HepG2 (cell line): Measurements from ENCODE around the gene CRYGS. TPM values are rescaled to one million over a fixed set of nuclear protein-coding genes. Genes with fewer than 3 reads are reported as not detected.

Source experiments
- ATAC-seq: fragments of 200-7000 bp; cut with Tn5 transposase; 3 replicates; pipeline ENCODE4 v1.9.1; 2020; ENCODE audit warnings: mild to moderate bottlenecking, moderate library complexity
- BruUV-seq: library from RNA; stranded (reverse); fragments of 400-500 nt; replicated peaks from 2 replicates; lab custom pipeline; 2021; lab: Mats Ljungman, UMichigan
- CTCF ChIA-PET: fragments of 300-600 bp; formaldehyde crosslinking; extraction: SDS; loops from one replicate; lab custom pipeline; 2021; ENCODE audit warnings: low total read pairs, inconsistent platforms, low intra/inter-chr PET ratio; lab: Yijun Ruan, JAX
- POLR2A ChIA-PET: fragments of 350-600 bp; sonication (Branson Sonifier 250); formaldehyde crosslinking; loops from one replicate; lab custom pipeline; 2020; ENCODE audit warnings: antibody characterized with exemption, inconsistent platforms; lab: Yijun Ruan, JAX
- DNase-seq: peaks from one replicate; pipeline ENCODE4 v3.0.0-alpha.2; 2015; ENCODE audit warnings: low spot score
- FAIRE-seq: peaks from 3 replicates; lab custom pipeline; 2011; peaks lifted over from hg19 to GRCh38; lab: Jason Lieb, UNC
- H2AFZ ChIP-seq: one replicate; pipeline ENCODE4 v1.6.1; 2011; ENCODE audit warnings: low read length, inconsistent platforms
- H3K27ac ChIP-seq: fragments of 300-600 bp; 3 replicates; pipeline ENCODE4 v1.8.0; 2011; ENCODE audit warnings: mixed run types, mild to moderate bottlenecking, mixed read lengths, low read length, inconsistent platforms; ENCODE audit not compliant: insufficient read depth; ENCODE audit errors: extremely low read length
- H3K27me3 ChIP-seq, 2 experiments: fragments of 200-600 bp in 1 of 2; 2 replicates in 1 of 2; 3 replicates in 1 of 2; pipeline versions ENCODE4 v1.6.0 to v1.8.0; 2011; ENCODE audit warnings: low read length in 2 of 2, mild to moderate bottlenecking in 2 of 2, moderate library complexity in 2 of 2, inconsistent platforms in 1 of 2; ENCODE audit not compliant: insufficient read depth in 2 of 2, control insufficient read depth in 1 of 2
- H3K36me3 ChIP-seq, 2 experiments: fragments of 200-600 bp in 1 of 2; replicated peaks in 1 of 2; 2 replicates in 1 of 2; 3 replicates in 1 of 2; pipeline versions ENCODE4 v1.5.1 to v1.8.0; 2011; ENCODE audit warnings: low read length in 2 of 2, inconsistent platforms in 1 of 2; ENCODE audit not compliant: insufficient read depth in 2 of 2, control insufficient read depth in 1 of 2
- H3K4me1 ChIP-seq: 2 replicates; pipeline ENCODE4 v1.5.1; 2012; ENCODE audit warnings: low read length, inconsistent platforms; ENCODE audit not compliant: insufficient read depth
- H3K4me2 ChIP-seq: 2 replicates; pipeline ENCODE4 v1.6.0; 2011; ENCODE audit warnings: low read depth, low read length, inconsistent platforms
- H3K4me3 ChIP-seq, 3 experiments: fragments of 200-600 bp in 1 of 3; sonication (generic), shearing (Covaris generic) in 1 of 3; replicated peaks in 1 of 3; 2 replicates each; pipeline ENCODE4 v1.5.1; 2011 to 2016; ENCODE audit warnings: low read length in 3 of 3, inconsistent platforms in 2 of 3, low read depth in 2 of 3, mild to moderate bottlenecking in 2 of 3, control low read depth in 1 of 3, mixed read lengths in 1 of 3; ENCODE audit not compliant: insufficient read depth in 1 of 3
- H3K79me2 ChIP-seq: one replicate; pipeline ENCODE4 v1.6.1; 2011; ENCODE audit warnings: low read length, inconsistent platforms; ENCODE audit not compliant: insufficient read depth
- H3K9ac ChIP-seq: 2 replicates; pipeline ENCODE4 v1.6.0; 2011; ENCODE audit warnings: mild to moderate bottlenecking, low read depth, low read length, inconsistent platforms; ENCODE audit not compliant: insufficient read depth
- H3K9me3 ChIP-seq: 2 replicates; pipeline ENCODE4 v1.5.1; 2012; ENCODE audit warnings: mild to moderate bottlenecking, low read length
- H4K20me1 ChIP-seq: 2 replicates; pipeline ENCODE4 v1.6.0; 2011; ENCODE audit warnings: inconsistent platforms, mild to moderate bottlenecking, low read length, moderate library complexity; ENCODE audit not compliant: insufficient read depth
- ATAD3A ChIP-seq: sonication (generic); formaldehyde crosslinking; IDR thresholded peaks from 2 replicates; pipeline ENCODE4 v1.4.0; 2020; ENCODE audit warnings: missing genetic modification reagents
- CEBPB ChIP-seq: IDR thresholded peaks from 2 replicates; pipeline ENCODE4 v1.6.1; 2011; ENCODE audit warnings: low read depth, low read length, improper control_type of control experiment, borderline replicate concordance
- GFI1 ChIP-seq: sonication (generic); formaldehyde crosslinking; IDR thresholded peaks from 2 replicates; pipeline ENCODE4 v1.5.0; 2020; ENCODE audit warnings: missing genetic modification reagents, mild to moderate bottlenecking, borderline replicate concordance
- MED1 ChIP-seq: sonication (generic); formaldehyde crosslinking; IDR thresholded peaks from 2 replicates; pipeline ENCODE4 v1.4.0; 2020; ENCODE audit warnings: missing genetic modification reagents
- MED13 ChIP-seq: sonication (generic); formaldehyde crosslinking; IDR thresholded peaks from 2 replicates; pipeline ENCODE4 v1.5.0; 2020; ENCODE audit warnings: missing genetic modification reagents
- MTA3 ChIP-seq: sonication (generic); formaldehyde crosslinking; IDR thresholded peaks from 2 replicates; pipeline ENCODE4 v1.4.0; 2020; ENCODE audit warnings: missing genetic modification reagents
- MXI1 ChIP-seq: IDR thresholded peaks from 3 replicates; pipeline ENCODE4 v1.6.1; 2012; ENCODE audit warnings: low read depth, low read length, inconsistent platforms, borderline replicate concordance
- PAX8 ChIP-seq: sonication (generic); formaldehyde crosslinking; IDR thresholded peaks from 2 replicates; pipeline ENCODE4 v1.8.0; 2022; ENCODE audit warnings: mild to moderate bottlenecking, missing genetic modification reagents, borderline replicate concordance
- RNF2 ChIP-seq: fragments of 450-650 bp; conservative IDR thresholded peaks from 2 replicates; pipeline ENCODE4 v1.6.1; 2016; ENCODE audit warnings: low read depth
- SETDB1 ChIP-seq: sonication (generic); formaldehyde crosslinking; IDR thresholded peaks from 2 replicates; pipeline ENCODE4 v1.5.1; 2020; ENCODE audit warnings: missing genetic modification reagents, mild to moderate bottlenecking, borderline replicate concordance
- SP5 ChIP-seq: IDR thresholded peaks from 2 replicates; pipeline ENCODE4 v1.6.1; 2016; ENCODE audit warnings: low read depth, borderline replicate concordance
- ZBTB1 ChIP-seq: sonication (generic); formaldehyde crosslinking; IDR thresholded peaks from 2 replicates; pipeline ENCODE4 v1.4.0; 2020; ENCODE audit warnings: missing genetic modification reagents, borderline replicate concordance
- WGBS: methylation state at CpG from one replicate; pipeline ENCODE4 v1.1.6; 2017; ENCODE audit warnings: low lambda C conversion rate; 5-methylcytosine and 5-hydroxymethylcytosine counted together
- in situ Hi-C: cut with HindIII; loops from 2 replicates; pipeline ENCODE4 v1.10.0; 2017; ENCODE audit warnings: low pct_unique_long_range_greater_than_20kb; ENCODE audit not compliant: extremely low pct_ligation_motif_present
- intact Hi-C: fragments of 100-400 bp; cut with micrococcal nuclease; formaldehyde crosslinking; loops from one replicate; pipeline ENCODE4 v1.10.0; 2022; ENCODE audit not compliant: unreplicated experiment
- polyA plus RNA-seq, 8 experiments: library from polyadenylated mRNA; depleted of rRNA in 3 of 8; stranded (reverse) in 7 of 8; unstranded in 1 of 8; fragments of >200 nt; fragmentation: Illumina TruSeq in 4 of 8; extraction: Trizol in 4 of 8; gene quantifications; 2 replicates each; pipeline versions ENCODE4 v1.2.1 to v1.2.3, GENCODE V29; 2011 to 2016; ENCODE audit warnings: low read depth in 4 of 8, missing spikeins in 1 of 8, mixed read lengths in 1 of 8; ENCODE audit not compliant: insufficient read depth in 1 of 8
- total RNA-seq, 5 experiments: library from RNA; depleted of rRNA; stranded (reverse); fragments of >200 nt; fragmentation: Illumina TruSeq; extraction: Trizol; gene quantifications; 2 replicates each; pipeline ENCODE4 v1.2.3, GENCODE V29; 2016; ENCODE audit warnings: low read depth in 1 of 5
- TF ChIP-seq, protein P1 (sequence below): IDR thresholded peaks from 2 replicates; pipeline ENCODE4 v1.6.1; 2016; ENCODE audit warnings: low read depth, missing genetic modification reagents, missing compliant biosample characterization
- TF ChIP-seq, protein P2 (sequence below): sonication (generic); formaldehyde crosslinking; IDR thresholded peaks from 2 replicates; pipeline ENCODE4 v1.4.0; 2020; ENCODE audit warnings: missing genetic modification reagents; ENCODE audit errors: not compliant biosample characterization
- TF ChIP-seq, protein P3 (sequence below): sonication (generic); formaldehyde crosslinking; IDR thresholded peaks from 2 replicates; pipeline ENCODE4 v1.8.0; 2022; ENCODE audit warnings: low read depth, missing genetic modification reagents

Gene CRYGS
- total and polyA plus RNA-seq, 2 of the 13 experiments (the other 11 are each of a cell fraction or from before 2014, with no cell fraction given), result 2.1 to 6.7 TPM

DNA sequence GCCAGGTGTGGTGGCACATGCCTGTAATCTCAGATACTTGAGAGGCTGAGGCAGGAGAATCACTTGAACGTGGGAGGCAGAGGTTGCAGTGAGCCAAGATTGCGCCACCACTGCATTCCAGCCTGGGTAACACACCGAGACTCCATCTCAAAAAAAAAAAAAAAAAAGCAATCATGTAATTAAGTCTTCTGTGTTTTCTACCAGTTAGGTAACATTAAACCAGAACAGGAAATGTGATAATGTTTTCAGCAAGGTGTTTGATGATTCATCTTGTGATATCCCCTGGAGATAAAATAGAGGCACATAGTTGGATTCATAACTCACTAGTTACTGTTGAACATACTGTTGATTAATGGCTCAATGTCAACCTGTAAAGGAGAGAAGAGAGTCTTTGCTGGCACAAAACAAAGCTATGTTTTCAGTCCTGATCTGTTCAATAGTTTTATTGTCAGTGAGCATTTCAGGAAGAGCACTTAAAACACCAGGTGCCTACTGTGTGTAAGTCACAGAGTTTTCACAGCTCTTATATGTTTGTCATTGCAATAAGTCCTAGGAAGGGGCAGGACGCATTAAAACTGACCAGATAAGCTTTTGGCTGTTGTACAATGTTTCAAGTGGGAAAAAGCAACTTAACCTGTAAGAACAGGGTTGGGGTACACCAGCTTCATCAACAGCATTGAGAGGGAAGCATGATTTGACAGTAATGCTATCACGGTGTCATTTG lies 45.8 kb upstream of the CRYGS start (continued):
- TF ChIP-seq RNF2 (no peak), MED13 (CRISPR knock-in tag) (no peak), ZBTB1 (no peak)

- ATAC-seq (peak; percentile 42), DNase-seq (peak; percentile 60), FAIRE-seq (no peak)
- in situ Hi-C loops (no loop called here), intact Hi-C loops (loop anchor here (2.0 kb wide), 1 partner anchor 26 kb away; no protein-coding TSS in a partner anchor)
- Histone ChIP-seq H3K9me3 (no peaks in the 10 kb centered on the region), H2AFZ (no peak overlapping the region), H3K27ac (peak overlapping the region; percentile 66), H3K27me3 (no peaks in the 10 kb centered on the region), H3K4me3 (no peak overlapping the region; a peak in 1 of 6 replicates), H3K4me1 (peaks cover 59% of the 10 kb centered on the region), H3K79me2 (no peaks in the 10 kb centered on the region), H3K36me3 (peaks cover 4 to 21% of the 10 kb centered on the region in 2 experiments), H4K20me1 (no peaks in the 10 kb centered on the region), H3K4me2 (peak overlapping the region; percentile 70; the same call in 1 of the 2 replicates), H3K9ac (no peak overlapping the region)
- POLR2A ChIA-PET, result interaction anchor here (0.6 to 24.0 kb wide), 5 partner anchors 19 to 154 kb away, joined by 3 to 854 read pairs (median 15); partner anchors contain the start of genes AHSG, DNAJB11 and TBCCD1
- 10% methylated on average over 3 of the region's 3 CpGs for WGBS
- no TSS peak for BruUV-seq
- CTCF ChIA-PET, result interaction anchor here (2.4 to 2.8 kb wide), 2 partner anchors 26 to 28 kb away, joined by 15 to 20 read pairs; no protein-coding TSS in a partner anchor
- no peak for TF ChIP-seq SP5 (CRISPR knock-in tag)
- TF ChIP-seq, protein P1, sequence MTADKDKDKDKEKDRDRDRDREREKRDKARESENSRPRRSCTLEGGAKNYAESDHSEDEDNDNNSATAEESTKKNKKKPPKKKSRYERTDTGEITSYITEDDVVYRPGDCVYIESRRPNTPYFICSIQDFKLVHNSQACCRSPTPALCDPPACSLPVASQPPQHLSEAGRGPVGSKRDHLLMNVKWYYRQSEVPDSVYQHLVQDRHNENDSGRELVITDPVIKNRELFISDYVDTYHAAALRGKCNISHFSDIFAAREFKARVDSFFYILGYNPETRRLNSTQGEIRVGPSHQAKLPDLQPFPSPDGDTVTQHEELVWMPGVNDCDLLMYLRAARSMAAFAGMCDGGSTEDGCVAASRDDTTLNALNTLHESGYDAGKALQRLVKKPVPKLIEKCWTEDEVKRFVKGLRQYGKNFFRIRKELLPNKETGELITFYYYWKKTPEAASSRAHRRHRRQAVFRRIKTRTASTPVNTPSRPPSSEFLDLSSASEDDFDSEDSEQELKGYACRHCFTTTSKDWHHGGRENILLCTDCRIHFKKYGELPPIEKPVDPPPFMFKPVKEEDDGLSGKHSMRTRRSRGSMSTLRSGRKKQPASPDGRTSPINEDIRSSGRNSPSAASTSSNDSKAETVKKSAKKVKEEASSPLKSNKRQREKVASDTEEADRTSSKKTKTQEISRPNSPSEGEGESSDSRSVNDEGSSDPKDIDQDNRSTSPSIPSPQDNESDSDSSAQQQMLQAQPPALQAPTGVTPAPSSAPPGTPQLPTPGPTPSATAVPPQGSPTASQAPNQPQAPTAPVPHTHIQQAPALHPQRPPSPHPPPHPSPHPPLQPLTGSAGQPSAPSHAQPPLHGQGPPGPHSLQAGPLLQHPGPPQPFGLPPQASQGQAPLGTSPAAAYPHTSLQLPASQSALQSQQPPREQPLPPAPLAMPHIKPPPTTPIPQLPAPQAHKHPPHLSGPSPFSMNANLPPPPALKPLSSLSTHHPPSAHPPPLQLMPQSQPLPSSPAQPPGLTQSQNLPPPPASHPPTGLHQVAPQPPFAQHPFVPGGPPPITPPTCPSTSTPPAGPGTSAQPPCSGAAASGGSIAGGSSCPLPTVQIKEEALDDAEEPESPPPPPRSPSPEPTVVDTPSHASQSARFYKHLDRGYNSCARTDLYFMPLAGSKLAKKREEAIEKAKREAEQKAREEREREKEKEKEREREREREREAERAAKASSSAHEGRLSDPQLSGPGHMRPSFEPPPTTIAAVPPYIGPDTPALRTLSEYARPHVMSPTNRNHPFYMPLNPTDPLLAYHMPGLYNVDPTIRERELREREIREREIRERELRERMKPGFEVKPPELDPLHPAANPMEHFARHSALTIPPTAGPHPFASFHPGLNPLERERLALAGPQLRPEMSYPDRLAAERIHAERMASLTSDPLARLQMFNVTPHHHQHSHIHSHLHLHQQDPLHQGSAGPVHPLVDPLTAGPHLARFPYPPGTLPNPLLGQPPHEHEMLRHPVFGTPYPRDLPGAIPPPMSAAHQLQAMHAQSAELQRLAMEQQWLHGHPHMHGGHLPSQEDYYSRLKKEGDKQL (CRISPR knock-in tag), result no peak
- TF ChIP-seq MTA3 (CRISPR knock-in tag), result no peak
- no peak for TF ChIP-seq MED13 (CRISPR knock-in tag)
- TF ChIP-seq, protein P2, sequence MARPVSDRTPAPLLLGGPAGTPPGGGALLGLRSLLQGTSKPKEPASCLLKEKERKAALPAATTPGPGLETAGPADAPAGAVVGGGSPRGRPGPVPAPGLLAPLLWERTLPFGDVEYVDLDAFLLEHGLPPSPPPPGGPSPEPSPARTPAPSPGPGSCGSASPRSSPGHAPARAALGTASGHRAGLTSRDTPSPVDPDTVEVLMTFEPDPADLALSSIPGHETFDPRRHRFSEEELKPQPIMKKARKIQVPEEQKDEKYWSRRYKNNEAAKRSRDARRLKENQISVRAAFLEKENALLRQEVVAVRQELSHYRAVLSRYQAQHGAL (CRISPR knock-in tag), result no peak
- TF ChIP-seq MXI1, result no peak
- no peak for TF ChIP-seq ATAD3A (CRISPR knock-in tag)
- TF ChIP-seq, protein P3, sequence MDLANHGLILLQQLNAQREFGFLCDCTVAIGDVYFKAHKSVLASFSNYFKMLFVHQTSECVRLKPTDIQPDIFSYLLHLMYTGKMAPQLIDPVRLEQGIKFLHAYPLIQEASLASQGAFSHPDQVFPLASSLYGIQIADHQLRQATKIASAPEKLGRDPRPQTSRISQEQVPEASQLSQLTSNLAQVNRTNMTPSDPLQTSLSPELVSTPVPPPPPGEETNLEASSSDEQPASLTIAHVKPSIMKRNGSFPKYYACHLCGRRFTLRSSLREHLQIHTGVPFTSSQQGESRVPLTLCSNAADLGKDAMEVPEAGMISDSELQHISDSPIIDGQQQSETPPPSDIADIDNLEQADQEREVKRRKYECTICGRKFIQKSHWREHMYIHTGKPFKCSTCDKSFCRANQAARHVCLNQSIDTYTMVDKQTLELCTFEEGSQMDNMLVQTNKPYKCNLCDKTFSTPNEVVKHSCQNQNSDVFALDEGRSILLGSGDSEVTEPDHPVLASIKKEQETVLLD, result no peak
- peak; percentile 51; the same call in 1 of the 2 replicates for TF ChIP-seq CEBPB
- TF ChIP-seq GFI1, result 0 out of 2 replicates have a peak, but pooled peaks have one; percentile 38
- no peak for TF ChIP-seq SETDB1 (CRISPR knock-in tag)
- no peak for TF ChIP-seq MED1 (CRISPR knock-in tag)
- no peak for TF ChIP-seq PAX8 (CRISPR knock-in tag)
These were observed 44.9 kb upstream of the CRYGS start for GRCh38 chr3:186589121-186589520.
